NCI-H146 (cell line): Measurements from ENCODE around the gene CACNA2D4.

Experiments used
- DNase-seq: peaks from one replicate; lab custom pipeline; 2025; lab: John Stamatoyannopoulos, UW

The CACNA2D4 gene

DNA sequence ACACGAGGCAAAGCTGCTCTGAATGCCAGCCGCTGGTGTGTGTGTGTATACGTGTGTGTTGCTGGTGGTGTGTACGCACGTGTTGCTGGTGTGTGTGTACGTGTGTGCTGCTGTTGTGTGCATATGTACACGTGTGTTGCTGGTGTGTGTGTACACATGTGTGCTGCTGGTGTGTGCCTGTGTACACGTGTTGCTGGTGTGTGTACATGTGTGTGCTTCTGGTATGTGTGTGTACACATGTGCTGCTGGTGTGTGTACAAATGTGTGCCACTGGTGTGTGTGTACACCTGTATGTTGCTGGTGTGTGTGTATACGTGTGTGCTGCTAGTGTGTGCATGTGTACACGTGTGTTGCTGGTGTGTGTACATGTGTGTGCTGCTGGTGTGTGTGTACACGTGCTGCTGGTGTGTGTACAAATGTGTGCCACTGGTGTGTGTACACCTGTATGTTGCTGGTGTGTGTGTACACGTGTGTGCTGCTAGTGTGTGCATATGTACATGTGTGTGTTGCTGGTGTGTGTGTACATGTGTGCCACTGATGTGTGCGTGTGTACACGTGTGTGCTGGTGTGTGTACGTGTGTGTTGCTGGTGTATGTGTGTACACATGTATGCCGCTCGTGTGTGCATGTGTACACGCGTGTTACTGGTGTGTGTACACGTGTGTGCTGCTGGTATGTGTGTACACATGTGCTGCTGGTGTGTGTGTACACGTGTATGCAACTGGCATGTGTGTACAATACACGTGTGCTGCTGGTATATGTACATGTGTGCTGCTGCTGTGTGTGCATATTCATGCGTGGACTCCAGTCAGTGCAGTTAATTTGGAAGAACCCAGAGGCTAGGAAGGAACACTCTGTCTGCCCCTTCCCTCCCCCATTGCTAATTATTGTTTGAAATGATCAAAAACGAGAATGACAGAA is 47.2 kb downstream of the CACNA2D4 start:
- no peak for DNase-seq

- DNase-seq, result no peak
Observed at GRCh38 chr12:1870086-1870485, 48.4 kb downstream of the CACNA2D4 start.

- no peak for DNase-seq
Observed at GRCh38 chr12:1869145-1869544, 49.3 kb downstream of the CACNA2D4 start.

- DNase-seq, result no peak
Observed at GRCh38 chr12:1865284-1865866, 53.1 kb downstream of the CACNA2D4 start.

DNA sequence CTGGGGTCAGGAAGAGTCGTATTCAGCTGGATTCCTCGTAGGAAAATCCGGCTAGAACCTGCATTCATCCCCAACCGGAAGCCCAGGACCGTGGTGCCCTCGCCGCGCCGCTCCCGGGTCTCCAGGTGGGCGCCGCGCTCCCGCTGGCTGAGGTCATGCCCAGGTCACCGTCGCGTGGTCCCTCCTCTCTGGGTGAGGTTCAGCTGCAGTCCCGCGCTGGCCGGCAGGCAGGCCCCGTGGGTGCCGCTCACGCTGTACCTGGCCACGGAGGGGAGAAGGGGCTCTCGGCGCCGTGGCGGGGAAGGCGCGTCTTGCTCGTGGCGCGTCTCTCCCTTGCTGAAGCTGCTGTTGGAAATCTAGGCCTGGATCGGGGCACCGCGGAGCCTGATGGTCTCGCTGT is 53.6 kb downstream of the CACNA2D4 start:
- DNase-seq, result no peak

GRCh38 chr12:1864456-1864855 is 54.0 kb downstream of the CACNA2D4 start:
- DNase-seq, result no peak

- DNase-seq, result no peak
Observed at GRCh38 chr12:1863823-1864222, 54.6 kb downstream of the CACNA2D4 start.

GRCh38 chr12:1862973-1863372 is 55.5 kb downstream of the CACNA2D4 start:
- no peak for DNase-seq

GRCh38 chr12:1859643-1860042 is 58.8 kb downstream of the CACNA2D4 start:
- DNase-seq, result no peak

GRCh38 chr12:1858456-1858855 is 60.0 kb downstream of the CACNA2D4 start:
- DNase-seq, result no peak

- no peak for DNase-seq
Observed at GRCh38 chr12:1857821-1858220, 60.6 kb downstream of the CACNA2D4 start.

DNA sequence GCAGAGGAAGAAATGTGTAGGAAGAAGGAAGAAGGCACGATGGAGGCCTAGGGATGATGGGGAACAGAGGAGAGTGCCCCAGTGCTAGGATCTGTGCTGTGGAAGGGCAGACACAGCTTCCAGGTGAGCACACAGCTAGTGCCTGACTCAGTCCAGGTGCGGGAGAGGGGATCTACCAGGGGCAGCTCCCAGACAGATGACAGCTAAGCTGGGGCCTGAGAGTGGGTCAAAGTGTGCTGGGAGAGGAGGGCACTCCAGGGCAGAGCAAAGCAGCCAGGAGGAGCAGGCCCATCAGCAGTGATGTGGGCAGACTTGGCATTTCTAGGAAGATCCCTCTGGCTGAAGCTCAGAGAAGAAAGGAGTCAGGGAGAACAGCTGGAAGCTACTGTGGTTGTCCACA is 61.4 kb downstream of the CACNA2D4 start:
- no peak for DNase-seq

- no peak for DNase-seq
Observed at GRCh38 chr12:1855241-1855640, 63.2 kb downstream of the CACNA2D4 start.

GRCh38 chr12:1853716-1854115 is 64.7 kb downstream of the CACNA2D4 start:
- DNase-seq, result no peak

DNA sequence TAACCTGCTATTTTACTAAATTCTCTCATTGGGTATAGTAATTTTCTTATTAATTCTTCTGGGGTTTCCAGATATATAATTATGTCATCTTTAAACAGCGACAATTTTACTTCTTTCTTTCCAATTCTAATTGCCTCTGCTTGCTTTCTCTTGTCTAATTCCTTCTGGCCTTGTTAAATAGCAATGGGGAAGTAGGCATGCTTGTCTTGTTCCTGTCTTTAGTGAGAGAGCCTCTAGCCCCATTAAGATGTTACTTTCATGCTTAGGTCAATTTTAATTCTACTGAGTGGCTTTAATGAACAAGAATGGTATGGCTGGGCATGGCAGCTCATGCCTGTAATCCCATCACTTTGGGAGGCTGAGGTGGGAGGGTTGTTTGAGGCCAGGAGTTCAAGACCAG is 66.4 kb downstream of the CACNA2D4 start:
- no peak for DNase-seq

DNA sequence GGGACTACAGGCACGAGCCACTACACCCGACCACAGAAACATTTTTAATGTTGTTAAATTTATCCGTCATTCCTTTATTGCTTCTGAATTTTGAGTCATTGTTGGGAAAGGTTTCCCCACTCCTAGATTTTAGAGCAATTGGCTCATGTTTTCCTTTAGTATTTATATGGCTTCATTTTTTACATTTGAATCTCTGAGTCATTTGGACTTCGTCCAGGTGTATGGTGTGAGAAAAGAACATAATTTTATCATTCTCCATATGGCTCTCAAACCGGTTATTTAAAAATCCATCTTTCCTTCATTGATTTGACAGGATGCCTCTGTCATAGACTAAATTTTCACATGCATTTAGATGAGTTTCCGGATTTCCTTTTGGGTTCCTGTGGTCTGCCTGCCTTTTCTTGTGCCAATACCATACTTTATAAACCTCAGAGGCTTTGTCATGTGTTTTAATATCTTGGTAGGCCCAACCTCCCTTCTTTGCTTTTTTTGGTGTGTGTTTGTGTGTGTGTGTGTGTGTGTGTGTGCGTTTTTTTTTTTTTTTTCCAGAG is 67.2 kb downstream of the CACNA2D4 start:
- no peak for DNase-seq

DNA sequence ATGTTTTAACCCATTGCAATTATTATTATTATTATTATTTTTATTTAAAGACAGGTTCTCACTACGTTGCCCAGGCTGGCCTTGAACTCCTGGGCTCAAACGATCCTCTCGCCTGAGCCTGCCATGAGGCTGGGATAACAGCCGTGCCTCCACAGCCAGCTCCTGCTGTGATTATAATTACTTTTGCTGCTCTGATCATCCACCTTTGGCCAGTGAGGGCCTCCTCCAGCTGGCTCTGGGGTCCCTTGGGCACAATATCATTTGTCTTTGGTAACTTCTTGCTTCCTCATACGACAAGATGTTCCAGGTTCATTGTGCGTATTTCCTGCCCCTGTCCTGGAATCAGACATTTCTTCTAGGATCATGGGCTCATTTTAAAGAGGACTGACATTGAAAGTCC is 69.7 kb downstream of the CACNA2D4 start:
- DNase-seq, result no peak

DNA sequence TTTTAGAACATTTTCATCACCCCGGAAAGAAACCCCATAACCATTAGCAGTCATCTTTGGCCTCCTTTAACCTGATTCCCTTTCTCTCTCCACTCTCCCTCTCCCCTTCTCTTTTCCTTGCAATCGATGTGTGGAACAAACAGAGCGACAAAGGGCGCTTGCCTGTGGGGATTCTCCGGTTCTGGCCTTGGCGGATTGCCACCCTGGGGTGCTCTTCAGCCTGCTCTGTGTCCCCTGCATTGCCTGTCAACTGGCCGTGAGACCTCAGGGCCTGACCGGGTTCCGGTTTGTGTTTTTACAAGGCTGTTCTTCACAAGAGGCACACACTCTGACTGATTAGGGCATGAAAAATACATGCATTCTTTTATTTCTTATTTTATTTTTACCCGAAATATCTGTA is 70.3 kb downstream of the CACNA2D4 start:
- DNase-seq, result no peak

DNA sequence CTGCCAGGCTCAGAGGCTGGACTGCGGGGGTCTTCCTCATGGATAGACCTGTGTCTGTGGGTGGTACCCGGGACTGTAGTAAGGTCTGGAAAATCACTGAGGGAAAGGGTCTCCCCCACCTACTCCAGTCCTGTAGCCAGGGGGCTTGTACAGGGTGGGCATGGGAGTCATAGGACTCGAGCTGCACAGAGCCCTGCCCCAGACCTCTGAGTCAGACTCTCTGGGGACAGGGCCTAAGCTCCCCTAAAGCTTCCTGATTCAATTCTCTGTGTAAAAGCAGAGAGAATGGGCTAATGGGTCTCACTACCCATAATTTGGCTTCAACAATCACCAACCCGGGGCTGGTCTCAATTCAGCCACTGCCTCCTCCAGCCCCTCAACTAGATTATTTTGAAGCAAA is 71.0 kb downstream of the CACNA2D4 start:
- no peak for DNase-seq

GRCh38 chr12:1846421-1847405 is 71.7 kb downstream of the CACNA2D4 start:
- DNase-seq, result no peak

GRCh38 chr12:1845886-1846285 is 72.6 kb downstream of the CACNA2D4 start:
- no peak for DNase-seq

- DNase-seq, result no peak
Observed at GRCh38 chr12:1845427-1845826, 73.0 kb downstream of the CACNA2D4 start.
